HCT116 (cell line): ENCODE data around the gene DAPL1. TPM values are rescaled to one million over a fixed set of nuclear protein-coding genes. Genes with fewer than 3 reads are reported as not detected.

Experiments used
- ATAC-seq: fragments of 200-7000 bp; cut with Tn5 transposase; 2 replicates; pipeline ENCODE4 v1.9.1; 2020; ENCODE audit warnings: mild to moderate bottlenecking, moderate library complexity
- BruUV-seq: library from RNA; stranded (reverse); fragments of 400-500 nt; replicated peaks from 2 replicates; lab custom pipeline; 2021; lab: Mats Ljungman, UMichigan
- CTCF ChIA-PET: fragments of 300-600 bp; sonication (Branson Sonifier 250); formaldehyde crosslinking; loops from one replicate; lab custom pipeline; 2021; ENCODE audit warnings: antibody characterized with exemption; lab: Charles Lee
- POLR2A ChIA-PET: fragments of 300-600, 350-600 bp; sonication (Branson Sonifier 250); formaldehyde crosslinking; loops from one replicate; lab custom pipeline; 2021; ENCODE audit warnings: antibody characterized with exemption; lab: Charles Lee
- RAD21 ChIA-PET, 2 experiments: fragments of 300-600 bp; sonication (Branson Sonifier 250); formaldehyde crosslinking; loops; one replicate each; lab custom pipeline; 2023; ENCODE audit warnings: low total read pairs in 2 of 2; ENCODE audit not compliant: uncharacterized antibody in 2 of 2, unreplicated experiment in 2 of 2, low non-redundant PET in 1 of 2; lab: Charles Lee
- DNase-seq: peaks from one replicate; pipeline ENCODE4 v3.0.0-alpha.2; 2010; ENCODE audit warnings: low read depth, low spot score
- H2AFZ ChIP-seq: fragments of 200-600 bp; shearing (Covaris generic), sonication (generic); 2 replicates; pipeline ENCODE4 v1.6.1; 2017; ENCODE audit warnings: low read depth, mixed run types, mixed read lengths, antibody characterized with exemption, low read length; ENCODE audit not compliant: poor library complexity, severe bottlenecking
- H3K27ac ChIP-seq: 2 replicates; pipeline ENCODE4 v1.5.1; 2012; ENCODE audit warnings: low read depth, low read length
- H3K27me3 ChIP-seq: fragments of 200-600 bp; sonication (generic); 2 replicates; pipeline ENCODE4 v1.6.1; 2016; ENCODE audit warnings: mixed run types, low read length, mixed read lengths; ENCODE audit not compliant: insufficient read depth
- H3K36me3 ChIP-seq, 2 experiments: fragments of 200-500 bp in 1 of 2; fragments of 200-600 bp in 1 of 2; sonication (Bioruptor generic) in 1 of 2; sonication (generic) in 1 of 2; 2 replicates each; pipeline versions ENCODE4 v1.5.1 to v1.6.1; 2014 to 2016; ENCODE audit warnings: low read length in 2 of 2, inconsistent platforms in 1 of 2, mixed read lengths in 1 of 2, mixed run types in 1 of 2; ENCODE audit not compliant: insufficient read depth in 2 of 2, control insufficient read depth in 1 of 2
- H3K4me1 ChIP-seq, 2 experiments: fragments of 200-600 bp in 1 of 2; sonication (generic) in 1 of 2; 2 replicates each; pipeline versions ENCODE4 v1.5.1 to v1.6.1; 2012 to 2017; ENCODE audit warnings: low read length in 2 of 2, inconsistent platforms in 1 of 2, mild to moderate bottlenecking in 1 of 2, mixed read lengths in 1 of 2, mixed run types in 1 of 2, moderate library complexity in 1 of 2; ENCODE audit not compliant: insufficient read depth in 2 of 2, control insufficient read depth in 1 of 2
- H3K4me2 ChIP-seq: fragments of 200-600 bp; sonication (generic); 2 replicates; pipeline ENCODE4 v1.6.1; 2017; ENCODE audit warnings: mixed run types, low read length, mixed read lengths
- H3K4me3 ChIP-seq, 2 experiments: fragments of 200-600 bp in 1 of 2; sonication (generic) in 1 of 2; replicated peaks in 1 of 2; 2 replicates each; pipeline ENCODE4 v1.5.1; 2011 to 2016; ENCODE audit warnings: low read length in 2 of 2, control low read depth in 1 of 2, low read depth in 1 of 2, mild to moderate bottlenecking in 1 of 2, mixed read lengths in 1 of 2, mixed run types in 1 of 2
- H3K79me2 ChIP-seq: fragments of 200-600 bp; sonication (generic); 2 replicates; pipeline ENCODE4 v1.6.1; 2017; ENCODE audit warnings: mild to moderate bottlenecking, mixed run types, low read length, moderate library complexity, mixed read lengths; ENCODE audit not compliant: insufficient read depth
- H3K9ac ChIP-seq: fragments of 200-600 bp; sonication (generic); 2 replicates; pipeline ENCODE4 v1.6.1; 2016; ENCODE audit warnings: low read length, mixed read lengths
- H3K9me2 ChIP-seq: fragments of 200-600 bp; sonication (generic), shearing (Covaris generic); 2 replicates; pipeline ENCODE4 v1.6.1; 2017; ENCODE audit warnings: mixed run types, mild to moderate bottlenecking, moderate library complexity; ENCODE audit not compliant: insufficient read depth
- H3K9me3 ChIP-seq, 2 experiments: fragments of 200-500 bp in 1 of 2; fragments of 200-600 bp in 1 of 2; sonication (Bioruptor generic) in 1 of 2; sonication (generic) in 1 of 2; 2 replicates each; pipeline ENCODE4 v1.6.1; 2014 to 2017; ENCODE audit warnings: low read length in 2 of 2, mixed read lengths in 2 of 2, inconsistent platforms in 1 of 2, low read depth in 1 of 2, mild to moderate bottlenecking in 1 of 2, mixed run types in 1 of 2, moderate library complexity in 1 of 2; ENCODE audit not compliant: control insufficient read depth in 1 of 2, insufficient read depth in 1 of 2
- H4K20me1 ChIP-seq: fragments of 200-600 bp; sonication (generic), shearing (Covaris generic); 2 replicates; pipeline ENCODE4 v1.6.1; 2017; ENCODE audit warnings: mixed run types, mild to moderate bottlenecking, moderate library complexity; ENCODE audit not compliant: insufficient read depth
- CBX3 ChIP-seq: IDR thresholded peaks from 2 replicates; pipeline ENCODE4 v1.6.1; 2012; ENCODE audit warnings: low read depth
- CEBPB ChIP-seq: IDR thresholded peaks from 2 replicates; pipeline ENCODE4 v1.6.1; 2012; ENCODE audit warnings: low read depth
- EGR1 ChIP-seq: IDR thresholded peaks from 2 replicates; pipeline ENCODE4 v1.6.1; 2012; ENCODE audit warnings: low read depth
- FOSL1 ChIP-seq: IDR thresholded peaks from 2 replicates; pipeline ENCODE4 v1.6.1; 2012; ENCODE audit warnings: low read depth
- JUND ChIP-seq: IDR thresholded peaks from 2 replicates; pipeline ENCODE4 v1.6.1; 2012
- POLR2A ChIP-seq: IDR thresholded peaks from 2 replicates; pipeline ENCODE4 v1.7.0; 2011; ENCODE audit warnings: borderline replicate concordance; ENCODE audit not compliant: insufficient read depth, insufficient read length; ENCODE audit errors: extremely low read depth
- POLR2AphosphoS5 ChIP-seq: IDR thresholded peaks from 2 replicates; pipeline ENCODE4 v1.6.1; 2011; ENCODE audit warnings: mild to moderate bottlenecking, low read depth, low read length, moderate library complexity
- RAD21 ChIP-seq: IDR thresholded peaks from 2 replicates; pipeline ENCODE4 v1.6.1; 2012; ENCODE audit warnings: low read depth, mild to moderate bottlenecking
- SIN3A ChIP-seq: IDR thresholded peaks from 2 replicates; pipeline ENCODE4 v1.6.1; 2012; ENCODE audit warnings: low read depth
- SRF ChIP-seq: IDR thresholded peaks from 2 replicates; pipeline ENCODE4 v1.6.1; 2012; ENCODE audit warnings: low read depth
- intact Hi-C: fragments of 100-400 bp; cut with micrococcal nuclease; formaldehyde crosslinking; loops from 2 replicates; pipeline ENCODE4 v1.10.0; 2022
- total RNA-seq: library from RNA; stranded (reverse); gene quantifications from one replicate; pipeline ENCODE4 v1.2.1, GENCODE V29; 2021; ENCODE audit not compliant: unreplicated experiment
- TF ChIP-seq, protein P1 (sequence below), 3 experiments: fragments of 200-600 bp in 1 of 3; sonication (generic) in 1 of 3; IDR thresholded peaks in 2 of 3; conservative IDR thresholded peaks in 1 of 3; 2 replicates each; pipeline ENCODE4 v1.5.1; 2012 to 2017; ENCODE audit warnings: low read depth in 2 of 3, low read length in 2 of 3, antibody characterized with exemption in 1 of 3, borderline replicate concordance in 1 of 3, control low read depth in 1 of 3, mild to moderate bottlenecking in 1 of 3, mixed read lengths in 1 of 3, mixed run types in 1 of 3, moderate library complexity in 1 of 3; ENCODE audit not compliant: insufficient read depth in 1 of 3
- TF ChIP-seq, protein P2 (sequence below): IDR thresholded peaks from 2 replicates; pipeline ENCODE4 v1.6.1; 2012
- TF ChIP-seq, protein P3 (sequence below): IDR thresholded peaks from 2 replicates; pipeline ENCODE4 v1.6.1; 2012; ENCODE audit warnings: low read depth
- TF ChIP-seq, protein P4 (sequence below): IDR thresholded peaks from 2 replicates; pipeline ENCODE4 v1.6.1; 2011; ENCODE audit warnings: mild to moderate bottlenecking, low read length, moderate library complexity; ENCODE audit not compliant: insufficient replicate concordance; ENCODE audit errors: extremely low read depth

Gene DAPL1
- total RNA-seq, 1 experiment from 2014 or later, result not detected

DNA sequence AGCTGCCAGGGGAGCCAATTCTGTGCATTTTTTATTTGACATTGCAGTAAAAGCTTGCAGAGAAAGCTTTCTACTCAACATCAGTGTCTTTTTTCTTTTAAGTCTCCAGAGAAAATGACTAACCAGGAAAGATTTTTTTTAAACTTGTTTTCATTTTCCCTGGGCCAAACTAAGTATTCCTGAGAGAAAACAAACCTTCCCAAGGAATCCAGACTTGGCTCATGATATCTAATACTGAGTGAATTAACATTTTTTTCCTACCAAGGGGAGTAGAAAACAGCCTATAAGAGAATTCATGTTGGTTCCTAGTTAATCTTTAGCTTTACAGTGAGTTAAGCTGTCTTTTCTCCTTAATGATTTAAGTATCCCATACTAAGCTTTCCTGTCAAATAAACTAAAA, 46.7 kb downstream of the DAPL1 start (continued):
- TF ChIP-seq, protein P1, sequence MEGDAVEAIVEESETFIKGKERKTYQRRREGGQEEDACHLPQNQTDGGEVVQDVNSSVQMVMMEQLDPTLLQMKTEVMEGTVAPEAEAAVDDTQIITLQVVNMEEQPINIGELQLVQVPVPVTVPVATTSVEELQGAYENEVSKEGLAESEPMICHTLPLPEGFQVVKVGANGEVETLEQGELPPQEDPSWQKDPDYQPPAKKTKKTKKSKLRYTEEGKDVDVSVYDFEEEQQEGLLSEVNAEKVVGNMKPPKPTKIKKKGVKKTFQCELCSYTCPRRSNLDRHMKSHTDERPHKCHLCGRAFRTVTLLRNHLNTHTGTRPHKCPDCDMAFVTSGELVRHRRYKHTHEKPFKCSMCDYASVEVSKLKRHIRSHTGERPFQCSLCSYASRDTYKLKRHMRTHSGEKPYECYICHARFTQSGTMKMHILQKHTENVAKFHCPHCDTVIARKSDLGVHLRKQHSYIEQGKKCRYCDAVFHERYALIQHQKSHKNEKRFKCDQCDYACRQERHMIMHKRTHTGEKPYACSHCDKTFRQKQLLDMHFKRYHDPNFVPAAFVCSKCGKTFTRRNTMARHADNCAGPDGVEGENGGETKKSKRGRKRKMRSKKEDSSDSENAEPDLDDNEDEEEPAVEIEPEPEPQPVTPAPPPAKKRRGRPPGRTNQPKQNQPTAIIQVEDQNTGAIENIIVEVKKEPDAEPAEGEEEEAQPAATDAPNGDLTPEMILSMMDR (IDR thresholded peaks at IDR 0.05 in 2 of 3, conservative IDR thresholded peaks at IDR 0.05 in 1 of 3; ENCODE audit: borderline replicate concordance in 1 of 3, insufficient read depth in 1 of 3, low read depth in 2 of 3, low read length in 2 of 3), result no peak
- TF ChIP-seq JUND, result no peak
- no peak for TF ChIP-seq RAD21
- TF ChIP-seq, protein P2, sequence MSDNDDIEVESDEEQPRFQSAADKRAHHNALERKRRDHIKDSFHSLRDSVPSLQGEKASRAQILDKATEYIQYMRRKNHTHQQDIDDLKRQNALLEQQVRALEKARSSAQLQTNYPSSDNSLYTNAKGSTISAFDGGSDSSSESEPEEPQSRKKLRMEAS, result no peak
- no peak for TF ChIP-seq SIN3A
- no peak for TF ChIP-seq FOSL1
- TF ChIP-seq CBX3, result no peak
- no peak for TF ChIP-seq CEBPB

DNA sequence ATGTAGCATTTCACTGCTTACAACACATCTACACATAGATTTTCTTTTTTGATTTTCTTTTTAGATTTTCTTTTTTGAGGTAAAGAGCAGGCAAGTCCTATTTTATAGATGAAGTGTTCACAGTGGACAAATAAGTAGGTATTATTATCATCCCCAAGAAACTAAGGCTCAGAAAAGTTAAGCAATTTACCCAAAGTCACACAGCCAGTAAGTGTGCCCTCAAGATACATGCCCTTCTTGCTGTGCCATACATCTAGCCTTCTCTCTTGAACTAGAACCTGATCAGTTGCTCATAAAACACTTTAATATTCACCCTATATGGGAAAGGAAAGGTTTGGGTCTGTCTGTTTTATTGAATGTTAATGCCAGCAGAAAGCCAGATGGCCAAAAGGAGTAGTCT, 50.3 kb downstream of the DAPL1 start:
- CTCF ChIA-PET, result no interaction called here
- no peaks in the 10 kb centered on the region for H3K36me3 ChIP-seq

More for the DNA sequence above, 50.3 kb downstream of the DAPL1 start:
- Histone ChIP-seq H3K4me3 (no peak overlapping the region), H3K27ac (no peak overlapping the region), H3K27me3 (no peaks in the 10 kb centered on the region), H3K4me2 (no peak overlapping the region), H3K79me2 (no peaks in the 10 kb centered on the region), H2AFZ (no peak overlapping the region), H4K20me1 (no peaks in the 10 kb centered on the region), H3K9ac (no peak overlapping the region), H3K9me3 (no peaks in the 10 kb centered on the region)
- DNase-seq (no peak), ATAC-seq (no peak)
- POLR2A ChIA-PET, result no interaction called here
- RAD21 ChIA-PET, result no interaction called here
- TF ChIP-seq SRF (no peak), CBX3 (no peak), EGR1 (no peak), POLR2AphosphoS5 (no peak), POLR2A (no peak), RAD21 (no peak)
- TF ChIP-seq, protein P3, sequence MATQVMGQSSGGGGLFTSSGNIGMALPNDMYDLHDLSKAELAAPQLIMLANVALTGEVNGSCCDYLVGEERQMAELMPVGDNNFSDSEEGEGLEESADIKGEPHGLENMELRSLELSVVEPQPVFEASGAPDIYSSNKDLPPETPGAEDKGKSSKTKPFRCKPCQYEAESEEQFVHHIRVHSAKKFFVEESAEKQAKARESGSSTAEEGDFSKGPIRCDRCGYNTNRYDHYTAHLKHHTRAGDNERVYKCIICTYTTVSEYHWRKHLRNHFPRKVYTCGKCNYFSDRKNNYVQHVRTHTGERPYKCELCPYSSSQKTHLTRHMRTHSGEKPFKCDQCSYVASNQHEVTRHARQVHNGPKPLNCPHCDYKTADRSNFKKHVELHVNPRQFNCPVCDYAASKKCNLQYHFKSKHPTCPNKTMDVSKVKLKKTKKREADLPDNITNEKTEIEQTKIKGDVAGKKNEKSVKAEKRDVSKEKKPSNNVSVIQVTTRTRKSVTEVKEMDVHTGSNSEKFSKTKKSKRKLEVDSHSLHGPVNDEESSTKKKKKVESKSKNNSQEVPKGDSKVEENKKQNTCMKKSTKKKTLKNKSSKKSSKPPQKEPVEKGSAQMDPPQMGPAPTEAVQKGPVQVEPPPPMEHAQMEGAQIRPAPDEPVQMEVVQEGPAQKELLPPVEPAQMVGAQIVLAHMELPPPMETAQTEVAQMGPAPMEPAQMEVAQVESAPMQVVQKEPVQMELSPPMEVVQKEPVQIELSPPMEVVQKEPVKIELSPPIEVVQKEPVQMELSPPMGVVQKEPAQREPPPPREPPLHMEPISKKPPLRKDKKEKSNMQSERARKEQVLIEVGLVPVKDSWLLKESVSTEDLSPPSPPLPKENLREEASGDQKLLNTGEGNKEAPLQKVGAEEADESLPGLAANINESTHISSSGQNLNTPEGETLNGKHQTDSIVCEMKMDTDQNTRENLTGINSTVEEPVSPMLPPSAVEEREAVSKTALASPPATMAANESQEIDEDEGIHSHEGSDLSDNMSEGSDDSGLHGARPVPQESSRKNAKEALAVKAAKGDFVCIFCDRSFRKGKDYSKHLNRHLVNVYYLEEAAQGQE, result no peak
- TF ChIP-seq, protein P4, sequence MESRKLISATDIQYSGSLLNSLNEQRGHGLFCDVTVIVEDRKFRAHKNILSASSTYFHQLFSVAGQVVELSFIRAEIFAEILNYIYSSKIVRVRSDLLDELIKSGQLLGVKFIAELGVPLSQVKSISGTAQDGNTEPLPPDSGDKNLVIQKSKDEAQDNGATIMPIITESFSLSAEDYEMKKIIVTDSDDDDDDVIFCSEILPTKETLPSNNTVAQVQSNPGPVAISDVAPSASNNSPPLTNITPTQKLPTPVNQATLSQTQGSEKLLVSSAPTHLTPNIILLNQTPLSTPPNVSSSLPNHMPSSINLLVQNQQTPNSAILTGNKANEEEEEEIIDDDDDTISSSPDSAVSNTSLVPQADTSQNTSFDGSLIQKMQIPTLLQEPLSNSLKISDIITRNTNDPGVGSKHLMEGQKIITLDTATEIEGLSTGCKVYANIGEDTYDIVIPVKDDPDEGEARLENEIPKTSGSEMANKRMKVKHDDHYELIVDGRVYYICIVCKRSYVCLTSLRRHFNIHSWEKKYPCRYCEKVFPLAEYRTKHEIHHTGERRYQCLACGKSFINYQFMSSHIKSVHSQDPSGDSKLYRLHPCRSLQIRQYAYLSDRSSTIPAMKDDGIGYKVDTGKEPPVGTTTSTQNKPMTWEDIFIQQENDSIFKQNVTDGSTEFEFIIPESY, result no peak
- TF ChIP-seq, all 23 proteins: peak for 0
- H3K9me2 ChIP-seq, result no peaks in the 10 kb centered on the region
- H3K4me1 ChIP-seq, result no peaks in the 10 kb centered on the region
- BruUV-seq, result no TSS peak
- intact Hi-C loops, result no loop called here
